ENCODE measurements around the gene TGFB3. TPM values are rescaled to one million over a fixed set of nuclear protein-coding genes. Genes with fewer than 3 reads are reported as not detected.
A peak's percentile ranks its signal among the peaks of the same experiment; 100 is the strongest.

The TGFB3 gene
- total RNA-seq, 2 experiments from 2014 or later: 1.1 to 5.5 TPM

DNA sequence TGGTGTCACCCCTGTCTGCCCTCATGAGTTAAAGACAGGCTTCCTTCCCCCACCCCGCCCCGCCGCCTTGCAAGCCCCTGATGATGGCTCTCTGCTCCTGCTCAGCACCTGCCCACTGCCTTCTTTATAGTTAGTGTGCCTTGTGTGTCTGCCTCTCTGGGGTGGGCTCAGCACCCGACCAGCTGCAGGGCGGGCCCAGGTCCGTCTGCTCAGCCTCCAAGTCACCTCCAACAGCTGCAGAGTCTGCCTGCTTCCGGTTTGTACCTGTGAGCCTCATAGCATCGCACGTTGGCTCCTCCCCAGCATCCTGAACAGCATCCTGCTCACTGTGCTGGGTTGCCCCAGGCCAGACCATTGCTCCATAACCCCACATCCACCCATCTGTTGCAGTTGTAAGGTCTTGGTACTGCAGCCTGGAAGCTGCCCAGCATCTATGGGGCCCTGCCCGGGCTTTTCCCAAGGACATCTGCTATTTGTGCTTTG lies 3.5 kb downstream of the TGFB3 start:
- Histone ChIP-seq H4K20me1 (ENCODE audit: insufficient read depth, low read length) (no peaks in the 10 kb centered on the region), H3K79me2 (ENCODE audit: insufficient read depth, low read depth, low read length) (no peaks in the 10 kb centered on the region), H3K4me3 (ENCODE audit: low read depth, low read length, poor library complexity, severe bottlenecking) (no peak overlapping the region), H3K4me2 (ENCODE audit: low read length) (peak overlapping the region; percentile 65), H3K27ac (ENCODE audit: low read depth, low read length, poor library complexity, severe bottlenecking) (no peak overlapping the region), H3K36me3 (ENCODE audit: insufficient read depth, low read length) (no peaks in the 10 kb centered on the region), H3K9me2 (ENCODE audit: insufficient read depth, low read length) (no peaks in the 10 kb centered on the region), H3K9me3 (ENCODE audit: low read length) (no peaks in the 10 kb centered on the region), H2AFZ (ENCODE audit: low read length) (peak overlapping the region; percentile 13; the same call in 1 of the 2 replicates), H3K4me1 (ENCODE audit: insufficient read depth, low read length, poor library complexity, severe bottlenecking) (peaks cover 54% of the 10 kb centered on the region)
- intact Hi-C loops (cut with micrococcal nuclease; ENCODE audit: unreplicated experiment): loop anchor here (2.0 kb wide), 1 partner anchor 17 kb away; no protein-coding TSS in a partner anchor
- TF ChIP-seq CTCF (conservative IDR thresholded peaks at IDR 0.05; ENCODE audit: low read length) (no peak), EZH2phosphoT487 (IDR thresholded peaks at IDR 0.05; ENCODE audit: borderline replicate concordance, low read depth, low read length) (no peak)
- POLR2A ChIA-PET: no interaction called here
- DNase-seq (ENCODE audit: low spot score): peak; percentile 75
- BruUV-seq (replicated peaks): no TSS peak
- CTCF ChIA-PET (ENCODE audit: unreplicated experiment): interaction anchor here (0.5 to 1.8 kb wide), 3 partner anchors 72 to 1051 kb away, joined by 3 to 12 read pairs (median 5); no protein-coding TSS in a partner anchor

- no TSS peak for BruUV-seq (replicated peaks)
- Histone ChIP-seq H3K4me2 (ENCODE audit: low read length) (peak overlapping the region; percentile 65), H3K9me3 (ENCODE audit: low read length) (no peaks in the 10 kb centered on the region), H3K79me2 (ENCODE audit: insufficient read depth, low read depth, low read length) (no peaks in the 10 kb centered on the region), H2AFZ (ENCODE audit: low read length) (no peak overlapping the region), H3K27ac (ENCODE audit: low read depth, low read length, poor library complexity, severe bottlenecking) (no peak overlapping the region), H3K4me1 (ENCODE audit: insufficient read depth, low read length, poor library complexity, severe bottlenecking) (peaks cover 53% of the 10 kb centered on the region), H3K36me3 (ENCODE audit: insufficient read depth, low read length) (no peaks in the 10 kb centered on the region), H3K4me3 (ENCODE audit: low read depth, low read length, poor library complexity, severe bottlenecking) (no peak overlapping the region), H4K20me1 (ENCODE audit: insufficient read depth, low read length) (no peaks in the 10 kb centered on the region), H3K9me2 (ENCODE audit: insufficient read depth, low read length) (no peaks in the 10 kb centered on the region)
- ChIA-PET POLR2A (interaction anchor here (1.4 kb wide), 1 partner anchor 8 kb away, joined by 3 read pairs; the partner anchor contains the start of gene IFT43), CTCF (ENCODE audit: unreplicated experiment) (interaction anchor here (1.5 to 1.6 kb wide), 2 partner anchors 17 to 71 kb away, joined by 4 to 6 read pairs; no protein-coding TSS in a partner anchor)
- TF ChIP-seq CTCF (conservative IDR thresholded peaks at IDR 0.05; ENCODE audit: low read length): no peak
- TF ChIP-seq EZH2phosphoT487 (IDR thresholded peaks at IDR 0.05; ENCODE audit: borderline replicate concordance, low read depth, low read length): no peak
- DNase-seq (ENCODE audit: low spot score): no peak
- intact Hi-C loops (cut with micrococcal nuclease; ENCODE audit: unreplicated experiment): no loop called here
These were observed 4.2 kb downstream of the TGFB3 start for GRCh38 chr14:75977582-75977943.
